ENCODE results near the gene FREM1. TPM values are rescaled to one million over a fixed set of nuclear protein-coding genes. Genes with fewer than 3 reads are reported as not detected.

Gene FREM1
- total RNA-seq, 2 donors from 2014 or later: 2.0 to 2.6 TPM

DNA sequence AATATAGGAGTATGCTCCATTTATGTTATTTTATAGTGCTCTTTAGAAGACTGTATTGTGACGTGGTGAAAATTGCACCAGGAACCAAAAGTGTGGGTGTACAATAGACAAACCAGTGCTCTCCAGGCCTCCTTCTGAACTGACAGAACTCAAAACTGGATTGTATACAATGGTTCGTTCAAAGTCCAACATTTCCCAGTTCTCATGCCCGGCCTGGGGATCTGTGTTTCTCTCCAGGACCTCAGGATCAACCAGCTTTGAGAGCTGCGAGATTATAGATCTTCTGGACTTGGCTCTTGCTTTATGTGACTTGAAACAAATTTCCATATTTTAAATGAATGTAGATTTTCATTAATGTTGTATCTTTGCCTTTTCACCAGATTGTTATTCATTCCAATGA is 126.9 kb downstream of the FREM1 start:
- no peaks in the 10 kb centered on the region for H3K27me3 ChIP-seq (replicated peaks; ENCODE audit: insufficient read depth)
- no peak overlapping the region for H3K4me3 ChIP-seq
- no peaks in the 10 kb centered on the region for H3K36me3 ChIP-seq
- 91% methylated on average over 4 of the region's 4 CpGs for WGBS
- H3K27ac ChIP-seq: no peak overlapping the region
- no peaks in the 10 kb centered on the region for H3K9me3 ChIP-seq
- TF ChIP-seq CTCF (IDR thresholded peaks at IDR 0.05) (no peak), POLR2A (IDR thresholded peaks at IDR 0.05) (no peak), POLR2AphosphoS5 (IDR thresholded peaks at IDR 0.05) (no peak)
- no peaks in the 10 kb centered on the region for H3K4me1 ChIP-seq (replicated peaks)
- DNase-seq (ENCODE audit: low spot score): no peak
- intact Hi-C loops (cut with DNase I): no loop called here

DNA sequence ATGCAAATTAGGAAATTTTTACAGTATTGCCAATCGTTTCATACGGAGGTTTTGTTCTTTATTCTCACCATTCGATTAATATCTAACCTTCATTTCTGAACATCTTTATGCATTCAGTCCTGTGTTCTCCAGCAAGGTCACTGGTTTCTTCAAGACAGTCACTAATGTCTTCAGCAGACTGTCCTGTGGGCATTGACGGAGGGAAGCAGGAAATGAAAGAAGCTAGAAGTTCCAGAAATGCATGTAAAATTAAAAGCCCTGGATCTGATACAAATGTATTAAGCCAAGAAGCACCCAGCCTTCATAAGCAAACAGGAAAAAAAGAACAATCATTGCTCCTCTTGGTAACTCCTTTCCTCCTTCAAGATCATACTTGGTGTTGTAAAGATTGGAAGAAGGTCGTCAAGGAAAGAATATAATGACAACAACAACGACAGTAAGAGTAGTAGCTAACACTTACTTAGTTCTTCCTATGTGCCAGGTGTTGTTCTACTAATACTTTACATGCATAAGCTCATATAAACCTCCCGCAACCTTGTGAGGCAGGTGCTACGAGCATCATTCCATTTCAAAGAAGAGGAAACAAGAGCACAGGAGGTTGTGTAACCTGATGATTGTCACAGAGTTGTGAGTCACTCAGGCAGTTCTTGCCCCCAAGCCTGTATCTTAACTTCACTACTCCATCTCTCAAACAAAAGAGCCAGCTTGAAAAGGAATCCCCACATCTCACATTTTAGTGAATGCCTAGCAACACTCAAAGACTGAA is 127.8 kb downstream of the FREM1 start:
- H3K4me3 ChIP-seq: no peak overlapping the region
- DNase-seq (ENCODE audit: low spot score): no peak
- H3K4me1 ChIP-seq (replicated peaks): no peaks in the 10 kb centered on the region
- intact Hi-C loops (cut with DNase I): no loop called here
- WGBS: 79% methylated on average over 8 of the region's 8 CpGs
- TF ChIP-seq POLR2AphosphoS5 (IDR thresholded peaks at IDR 0.05) (no peak), POLR2A (IDR thresholded peaks at IDR 0.05) (no peak), CTCF (IDR thresholded peaks at IDR 0.05) (no peak)
- no peaks in the 10 kb centered on the region for H3K27me3 ChIP-seq (replicated peaks; ENCODE audit: insufficient read depth)
- no peak overlapping the region for H3K27ac ChIP-seq
- no peaks in the 10 kb centered on the region for H3K9me3 ChIP-seq
- no peaks in the 10 kb centered on the region for H3K36me3 ChIP-seq

GRCh38 chr9:14780693-14781092 is 129.5 kb downstream of the FREM1 start:
- no peak overlapping the region for H3K4me3 ChIP-seq

GRCh38 chr9:14780251-14780650 is 130.0 kb downstream of the FREM1 start:
- 18% methylated on average over 5 of the region's 5 CpGs for WGBS
- TF ChIP-seq POLR2AphosphoS5 (IDR thresholded peaks at IDR 0.05) (no peak), CTCF (IDR thresholded peaks at IDR 0.05) (no peak), POLR2A (IDR thresholded peaks at IDR 0.05) (no peak)
- Histone ChIP-seq H3K27ac (no peak overlapping the region), H3K4me3 (no peak overlapping the region), H3K9me3 (no peaks in the 10 kb centered on the region), H3K27me3 (replicated peaks; ENCODE audit: insufficient read depth) (no peaks in the 10 kb centered on the region), H3K4me1 (replicated peaks) (no peaks in the 10 kb centered on the region), H3K36me3 (no peaks in the 10 kb centered on the region)
- intact Hi-C loops (cut with DNase I): no loop called here
- no peak for DNase-seq (ENCODE audit: low spot score)

More at GRCh38 chr9:14780693-14781092, 129.5 kb downstream of the FREM1 start:
- Histone ChIP-seq H3K9me3 (no peaks in the 10 kb centered on the region), H3K4me1 (replicated peaks) (no peaks in the 10 kb centered on the region), H3K36me3 (no peaks in the 10 kb centered on the region), H3K27ac (no peak overlapping the region), H3K27me3 (replicated peaks; ENCODE audit: insufficient read depth) (no peaks in the 10 kb centered on the region)
- 80% methylated on average over 4 of the region's 4 CpGs for WGBS
- intact Hi-C loops (cut with DNase I): no loop called here
- no peak for DNase-seq (ENCODE audit: low spot score)
- no peak for TF ChIP-seq POLR2A (IDR thresholded peaks at IDR 0.05)

DNA sequence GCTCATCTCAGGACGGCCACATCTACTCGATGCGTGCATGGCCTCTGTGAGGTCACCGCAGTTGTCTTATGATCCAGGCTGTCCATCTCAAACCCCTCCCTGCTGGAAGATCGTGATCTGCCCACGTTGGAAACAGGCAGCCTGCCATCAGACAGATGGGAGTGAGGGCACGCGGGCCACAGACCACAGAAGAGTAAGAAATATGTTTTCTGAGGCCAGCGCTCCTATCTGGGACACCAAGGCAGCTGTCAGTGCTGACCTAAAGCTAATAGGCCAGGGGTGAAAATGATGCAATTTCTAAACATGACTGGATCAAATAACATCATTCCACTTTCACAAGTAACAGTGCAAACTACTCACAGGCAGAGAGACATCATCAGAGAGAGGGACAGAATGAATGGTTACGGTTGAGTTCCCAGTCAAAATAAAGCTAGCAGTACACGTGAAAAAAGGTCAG is 130.6 kb downstream of the FREM1 start:
- no peak for TF ChIP-seq POLR2A (IDR thresholded peaks at IDR 0.05)
- TF ChIP-seq POLR2AphosphoS5 (IDR thresholded peaks at IDR 0.05): no peak
- no peak for TF ChIP-seq CTCF (IDR thresholded peaks at IDR 0.05)
- H3K27me3 ChIP-seq (replicated peaks; ENCODE audit: insufficient read depth): no peaks in the 10 kb centered on the region
- H3K27ac ChIP-seq: no peak overlapping the region
- no peaks in the 10 kb centered on the region for H3K9me3 ChIP-seq
- no peak for DNase-seq (ENCODE audit: low spot score)
- WGBS: 88% methylated on average over 11 of the region's 11 CpGs
- no peak overlapping the region for H3K4me3 ChIP-seq
- intact Hi-C loops (cut with DNase I): no loop called here
- no peaks in the 10 kb centered on the region for H3K4me1 ChIP-seq (replicated peaks)
- H3K36me3 ChIP-seq: no peaks in the 10 kb centered on the region
